T-helper 17 cell (primary cell): ENCODE results near the gene RIC3. TPM values are rescaled to one million over a fixed set of nuclear protein-coding genes. Genes with fewer than 3 reads are reported as not detected.

Experiments used
- ATAC-seq: fragments of 150-1000 bp; cut with Tn5 transposase; 2 replicates; pipeline ENCODE4 v1.10.0; 2021; ENCODE audit warnings: mild to moderate bottlenecking, moderate library complexity
- DNase-seq, 3 donors: peaks; one replicate each; pipeline versions ENCODE4 v3.0.0 to v3.0.0-alpha.2; 2020 to 2021
- H3K9me3 ChIP-seq: one replicate; pipeline ENCODE4 v1.7.0; 2013; ENCODE audit warnings: low read length, mild to moderate bottlenecking; ENCODE audit not compliant: control insufficient read depth, poor library complexity, severe bottlenecking
- H3K27ac Mint-ChIP-seq: one replicate; pipeline ENCODE4 v1.8.0; 2022; ENCODE audit warnings: mild to moderate bottlenecking, moderate library complexity, mixed read lengths
- H3K27me3 Mint-ChIP-seq: one replicate; pipeline ENCODE4 v1.8.0; 2022; ENCODE audit warnings: mixed read lengths
- H3K36me3 Mint-ChIP-seq: one replicate; pipeline ENCODE4 v1.8.0; 2022; ENCODE audit warnings: low read depth, mixed read lengths
- H3K4me1 Mint-ChIP-seq: one replicate; pipeline ENCODE4 v1.8.0; 2022; ENCODE audit warnings: mild to moderate bottlenecking, mixed read lengths
- H3K4me3 Mint-ChIP-seq: one replicate; pipeline ENCODE4 v1.8.0; 2022; ENCODE audit warnings: mild to moderate bottlenecking, moderate library complexity, mixed read lengths
- total RNA-seq, 4 donors: library from RNA in 2 of 4; stranded (reverse) in 2 of 4; gene quantifications; one replicate each; pipeline ENCODE4 v1.2.3 and lab custom pipeline; 2022 to 2026

Gene RIC3, protein sequence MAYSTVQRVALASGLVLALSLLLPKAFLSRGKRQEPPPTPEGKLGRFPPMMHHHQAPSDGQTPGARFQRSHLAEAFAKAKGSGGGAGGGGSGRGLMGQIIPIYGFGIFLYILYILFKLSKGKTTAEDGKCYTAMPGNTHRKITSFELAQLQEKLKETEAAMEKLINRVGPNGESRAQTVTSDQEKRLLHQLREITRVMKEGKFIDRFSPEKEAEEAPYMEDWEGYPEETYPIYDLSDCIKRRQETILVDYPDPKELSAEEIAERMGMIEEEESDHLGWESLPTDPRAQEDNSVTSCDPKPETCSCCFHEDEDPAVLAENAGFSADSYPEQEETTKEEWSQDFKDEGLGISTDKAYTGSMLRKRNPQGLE
- 10 to 100 TPM; 38.8 to 52.9 TPM for total RNA-seq
- total RNA-seq (lab: John Stamatoyannopoulos, UW): 16.1 to 24.1 reads per million in 2 donors

GRCh38 chr11:8168485-8169257 lies at the start of gene RIC3:
TSS of gene RIC3 (minus strand) at chr11:8169025. CDS start at chr11:8168989, 36 bp downstream.
- H3K9me3 ChIP-seq: peaks cover 3% of the 10 kb centered on the region
- H3K4me1 Mint-ChIP-seq: peaks cover 27% of the 10 kb centered on the region
- DNase-seq (peak in 2 of 3 donors; percentile 20 to 31), ATAC-seq (peak; percentile 87)
- peak within 1 kb of the TSS; percentile 84 for H3K27ac Mint-ChIP-seq
- H3K4me3 Mint-ChIP-seq: peak within 1 kb of the TSS; percentile 81
- peaks cover 6% of the 10 kb centered on the region for H3K36me3 Mint-ChIP-seq
- peaks cover 33% of the 10 kb centered on the region for H3K27me3 Mint-ChIP-seq

DNA sequence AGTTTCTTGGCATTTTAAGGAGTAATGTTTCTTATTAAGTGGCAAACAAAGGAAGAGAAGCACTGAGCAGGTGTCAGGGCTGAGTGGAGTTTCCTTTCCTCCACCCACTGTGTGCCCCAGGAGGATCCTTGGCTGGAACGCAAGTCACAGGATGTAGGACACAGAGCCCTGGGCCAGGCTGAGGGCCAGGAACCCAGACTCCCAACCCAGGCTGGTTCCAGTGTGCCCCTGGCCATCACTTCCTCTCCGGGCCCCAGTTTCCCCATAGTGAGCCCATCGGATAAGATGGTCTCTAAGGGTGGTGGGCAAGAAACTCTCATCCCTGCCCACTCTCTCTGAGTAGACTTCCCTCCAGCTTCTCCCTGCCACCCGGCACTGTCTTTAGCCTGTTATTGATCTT lies 49.6 kb upstream of the RIC3 start:
- no peaks in the 10 kb centered on the region for H3K9me3 ChIP-seq
- H3K4me3 Mint-ChIP-seq: no peak overlapping the region
- no peak overlapping the region for H3K27ac Mint-ChIP-seq
- no peak for ATAC-seq
- no peak for DNase-seq
- H3K27me3 Mint-ChIP-seq: peaks cover 33% of the 10 kb centered on the region
- H3K36me3 Mint-ChIP-seq: no peaks in the 10 kb centered on the region
- H3K4me1 Mint-ChIP-seq: no peaks in the 10 kb centered on the region

DNA sequence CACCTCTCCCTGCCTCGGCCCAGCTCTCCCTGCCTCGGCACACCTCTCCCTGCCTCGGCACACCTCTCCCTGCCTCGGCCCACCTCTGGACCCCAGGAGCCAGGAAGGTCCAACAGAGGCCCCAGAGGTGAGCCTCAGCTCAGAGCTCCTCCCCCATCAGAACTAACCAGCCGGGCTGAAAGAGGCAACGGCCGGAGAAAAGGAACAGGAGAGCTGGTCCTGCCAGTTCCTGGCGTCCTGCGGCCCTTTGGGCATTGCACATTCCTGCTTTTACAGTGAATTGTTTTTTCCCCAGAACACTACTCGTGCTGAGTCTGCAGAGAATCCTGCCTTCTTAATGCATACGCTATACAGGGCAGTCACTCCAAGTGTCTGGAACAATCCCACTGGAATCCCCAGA lies 49.1 kb upstream of the RIC3 start:
- H3K27me3 Mint-ChIP-seq: peaks cover 33% of the 10 kb centered on the region
- H3K27ac Mint-ChIP-seq: no peak overlapping the region
- ATAC-seq (no peak), DNase-seq (no peak)
- H3K9me3 ChIP-seq: no peaks in the 10 kb centered on the region
- no peak overlapping the region for H3K4me3 Mint-ChIP-seq
- H3K4me1 Mint-ChIP-seq: no peaks in the 10 kb centered on the region
- H3K36me3 Mint-ChIP-seq: no peaks in the 10 kb centered on the region

DNA sequence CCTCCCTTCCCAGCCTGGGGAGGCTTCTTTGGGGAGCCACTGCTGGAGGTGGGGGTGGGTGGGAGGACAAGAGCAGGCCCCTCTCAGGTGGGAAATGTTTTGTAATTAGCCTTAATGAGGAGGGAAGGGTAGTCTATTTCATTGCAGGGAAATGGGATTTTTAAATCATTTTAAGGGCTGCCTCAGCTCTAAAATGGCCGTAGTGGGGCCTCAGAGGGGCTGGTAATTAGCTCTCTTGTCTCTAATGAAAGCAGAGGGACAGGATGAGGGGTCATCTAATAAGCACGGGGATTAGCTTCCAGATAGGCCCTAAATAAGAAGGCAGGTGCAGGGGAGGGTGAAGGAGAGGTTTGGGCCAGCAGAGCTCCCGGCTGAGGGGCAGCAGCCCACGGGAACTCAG lies 48.3 kb upstream of the RIC3 start:
- no peak for DNase-seq
- no peak overlapping the region for H3K27ac Mint-ChIP-seq
- H3K9me3 ChIP-seq: no peaks in the 10 kb centered on the region
- H3K27me3 Mint-ChIP-seq: peaks cover 28% of the 10 kb centered on the region
- H3K4me3 Mint-ChIP-seq: no peak overlapping the region
- H3K4me1 Mint-ChIP-seq: no peaks in the 10 kb centered on the region
- no peak for ATAC-seq
- H3K36me3 Mint-ChIP-seq: no peaks in the 10 kb centered on the region

DNA sequence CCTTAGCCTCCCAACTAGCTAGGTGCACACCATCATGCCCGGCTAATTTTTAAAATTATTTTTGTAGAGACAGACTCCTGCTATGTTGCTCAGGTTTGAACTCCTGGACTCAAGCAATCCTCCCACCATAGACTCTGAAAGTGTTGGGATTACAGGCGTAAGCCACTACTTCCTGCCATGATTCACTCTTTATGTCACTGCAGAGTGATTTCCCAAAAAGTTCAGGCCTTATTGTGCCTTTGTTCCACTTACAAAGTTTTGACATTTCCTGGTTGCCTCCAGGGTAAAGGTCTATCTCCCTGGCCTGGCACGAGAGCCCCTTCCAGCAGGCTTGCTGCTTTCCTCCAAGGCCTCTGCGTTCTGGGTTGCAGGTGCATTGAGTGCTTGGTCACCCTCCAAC lies 44.6 kb upstream of the RIC3 start:
- Mint-ChIP-seq H3K4me3 (no peak overlapping the region), H3K27ac (no peak overlapping the region), H3K27me3 (peaks cover 36% of the 10 kb centered on the region), H3K4me1 (no peaks in the 10 kb centered on the region), H3K36me3 (no peaks in the 10 kb centered on the region)
- no peaks in the 10 kb centered on the region for H3K9me3 ChIP-seq
- no peak for DNase-seq
- no peak for ATAC-seq

DNA sequence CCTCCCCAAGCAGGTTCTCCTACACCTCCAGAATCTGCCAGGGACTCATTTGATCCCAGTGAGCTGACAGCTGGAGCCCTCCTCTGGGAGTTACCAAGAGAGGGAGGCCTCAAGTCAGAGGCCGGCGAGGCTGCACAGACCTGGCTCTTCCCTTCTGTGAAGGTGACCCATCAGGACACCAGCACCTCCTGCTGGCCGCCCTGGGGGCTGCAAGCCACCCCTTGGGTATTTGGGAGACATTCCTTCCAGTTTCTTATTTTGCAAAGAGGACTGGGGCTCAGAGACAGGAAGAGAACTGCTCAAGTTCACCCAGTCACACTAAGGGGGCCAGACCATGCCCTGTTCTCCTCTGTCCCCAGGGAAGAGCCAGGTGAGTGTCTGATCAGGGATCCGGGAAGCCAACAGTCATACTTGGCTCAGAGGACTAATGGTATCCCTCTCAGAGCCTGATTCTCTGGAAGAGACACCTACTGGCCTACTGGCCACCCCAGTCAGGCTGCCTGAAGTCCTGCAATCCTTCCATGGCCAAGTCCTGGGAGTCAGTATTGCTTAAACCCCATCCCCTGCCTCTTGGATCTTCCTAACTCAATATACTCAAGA lies 40.5 kb upstream of the RIC3 start:
- no peak for ATAC-seq
- H3K36me3 Mint-ChIP-seq: no peaks in the 10 kb centered on the region

GRCh38 chr11:8207080-8208000 lies 38.5 kb upstream of the RIC3 start:
- Mint-ChIP-seq H3K27me3 (peaks cover 73% of the 10 kb centered on the region), H3K4me1 (peaks cover 4% of the 10 kb centered on the region), H3K36me3 (no peaks in the 10 kb centered on the region), H3K4me3 (peak overlapping the region; percentile 28), H3K27ac (no peak overlapping the region)
- H3K9me3 ChIP-seq: no peaks in the 10 kb centered on the region
- DNase-seq (no peak), ATAC-seq (no peak)

More for the DNA sequence above, 40.5 kb upstream of the RIC3 start:
- Mint-ChIP-seq H3K27ac (no peak overlapping the region), H3K4me1 (peaks cover 4% of the 10 kb centered on the region), H3K27me3 (peaks cover 58% of the 10 kb centered on the region), H3K4me3 (no peak overlapping the region)
- no peaks in the 10 kb centered on the region for H3K9me3 ChIP-seq
- no peak for DNase-seq

- H3K27me3 Mint-ChIP-seq: peaks cover 81% of the 10 kb centered on the region
- no peak overlapping the region for H3K27ac Mint-ChIP-seq
- H3K9me3 ChIP-seq: no peaks in the 10 kb centered on the region
- H3K36me3 Mint-ChIP-seq: no peaks in the 10 kb centered on the region
- peak; percentile 29 for ATAC-seq
- DNase-seq: no peak
- H3K4me1 Mint-ChIP-seq: peaks cover 4% of the 10 kb centered on the region
- peak overlapping the region; percentile 41 for H3K4me3 Mint-ChIP-seq
Observed at GRCh38 chr11:8206251-8207079, 37.6 kb upstream of the RIC3 start.

DNA sequence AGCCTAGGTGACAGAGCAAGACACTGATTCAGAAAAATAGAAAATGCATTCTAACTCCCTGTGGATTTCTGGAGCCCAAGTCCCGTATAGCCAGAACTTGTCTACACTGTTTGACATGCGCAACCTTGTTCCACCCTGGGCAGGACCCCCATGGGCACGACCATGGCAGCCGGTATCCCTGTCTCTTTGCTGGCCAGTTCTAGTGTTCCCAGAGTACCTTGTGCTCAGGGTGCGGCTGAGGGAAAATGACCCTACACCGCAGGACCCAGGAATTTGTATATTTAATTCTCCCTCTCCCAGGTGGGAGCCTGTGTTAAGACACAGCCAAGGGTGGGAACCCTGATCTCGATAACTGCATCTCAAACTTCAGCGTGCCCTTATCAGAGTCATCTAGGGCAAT lies 36.7 kb upstream of the RIC3 start:
- Mint-ChIP-seq H3K27me3 (peaks cover 81% of the 10 kb centered on the region), H3K36me3 (no peaks in the 10 kb centered on the region), H3K27ac (no peak overlapping the region), H3K4me1 (peaks cover 4% of the 10 kb centered on the region), H3K4me3 (no peak overlapping the region)
- ATAC-seq: no peak
- no peak for DNase-seq
- H3K9me3 ChIP-seq: no peaks in the 10 kb centered on the region

- Mint-ChIP-seq H3K4me3 (no peak overlapping the region), H3K27ac (no peak overlapping the region)
- ATAC-seq: no peak
Observed at GRCh38 chr11:8204596-8204995, 35.8 kb upstream of the RIC3 start.

DNA sequence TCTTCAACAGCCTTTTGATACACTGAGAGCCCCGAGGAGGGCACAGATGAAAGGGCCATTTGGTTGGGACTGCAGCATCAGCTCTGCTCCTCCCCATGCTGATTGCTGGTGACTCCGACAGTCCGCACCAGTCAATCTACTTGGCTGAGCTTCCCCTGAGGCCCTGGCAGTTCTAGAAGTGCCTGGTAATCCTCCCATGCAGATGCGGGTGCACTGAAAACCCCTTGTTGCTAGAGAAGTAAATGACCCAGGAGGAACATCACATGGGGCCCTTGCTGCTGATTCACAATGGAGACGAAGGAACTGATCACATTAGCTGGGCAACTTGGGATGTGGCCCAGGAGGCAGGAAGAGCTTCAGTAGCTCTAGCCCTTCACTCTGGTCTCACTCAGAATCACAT lies 35.2 kb upstream of the RIC3 start:
- no peak overlapping the region for H3K27ac Mint-ChIP-seq
- DNase-seq (no peak), ATAC-seq (no peak)
- H3K4me3 Mint-ChIP-seq: no peak overlapping the region
- no peaks in the 10 kb centered on the region for H3K36me3 Mint-ChIP-seq
- peaks cover 4% of the 10 kb centered on the region for H3K4me1 Mint-ChIP-seq
- H3K27me3 Mint-ChIP-seq: peaks cover 84% of the 10 kb centered on the region
- no peaks in the 10 kb centered on the region for H3K9me3 ChIP-seq

More at GRCh38 chr11:8204596-8204995, 35.8 kb upstream of the RIC3 start:
- no peaks in the 10 kb centered on the region for H3K36me3 Mint-ChIP-seq
- peaks cover 4% of the 10 kb centered on the region for H3K4me1 Mint-ChIP-seq
- H3K27me3 Mint-ChIP-seq: peaks cover 85% of the 10 kb centered on the region
- DNase-seq: no peak
- no peaks in the 10 kb centered on the region for H3K9me3 ChIP-seq

GRCh38 chr11:8203414-8203715 lies 34.5 kb upstream of the RIC3 start:
- Mint-ChIP-seq H3K4me1 (peaks cover 4% of the 10 kb centered on the region), H3K4me3 (no peak overlapping the region), H3K27me3 (peaks cover 84% of the 10 kb centered on the region), H3K27ac (no peak overlapping the region), H3K36me3 (no peaks in the 10 kb centered on the region)
- H3K9me3 ChIP-seq: no peaks in the 10 kb centered on the region
- ATAC-seq: no peak
- DNase-seq: no peak
